HCT116 (cell line): ENCODE results near the gene WDR83. TPM values are rescaled to one million over a fixed set of nuclear protein-coding genes. Genes with fewer than 3 reads are reported as not detected.

Experiments used
- ATAC-seq: fragments of 200-7000 bp; cut with Tn5 transposase; 2 replicates; pipeline ENCODE4 v1.9.1; 2020; ENCODE audit warnings: mild to moderate bottlenecking, moderate library complexity
- BruUV-seq: library from RNA; stranded (reverse); fragments of 400-500 nt; replicated peaks from 2 replicates; lab custom pipeline; 2021; lab: Mats Ljungman, UMichigan
- CTCF ChIA-PET: fragments of 300-600 bp; sonication (Branson Sonifier 250); formaldehyde crosslinking; loops from one replicate; lab custom pipeline; 2021; ENCODE audit warnings: antibody characterized with exemption; lab: Charles Lee
- POLR2A ChIA-PET: fragments of 300-600, 350-600 bp; sonication (Branson Sonifier 250); formaldehyde crosslinking; loops from one replicate; lab custom pipeline; 2021; ENCODE audit warnings: antibody characterized with exemption; lab: Charles Lee
- RAD21 ChIA-PET, 2 experiments: fragments of 300-600 bp; sonication (Branson Sonifier 250); formaldehyde crosslinking; loops; one replicate each; lab custom pipeline; 2023; ENCODE audit warnings: low total read pairs in 2 of 2; ENCODE audit not compliant: uncharacterized antibody in 2 of 2, unreplicated experiment in 2 of 2, low non-redundant PET in 1 of 2; lab: Charles Lee
- DNase-seq: peaks from one replicate; pipeline ENCODE4 v3.0.0-alpha.2; 2010; ENCODE audit warnings: low read depth, low spot score
- H2AFZ ChIP-seq: fragments of 200-600 bp; shearing (Covaris generic), sonication (generic); 2 replicates; pipeline ENCODE4 v1.6.1; 2017; ENCODE audit warnings: low read depth, mixed run types, mixed read lengths, antibody characterized with exemption, low read length; ENCODE audit not compliant: poor library complexity, severe bottlenecking
- H3K27ac ChIP-seq: 2 replicates; pipeline ENCODE4 v1.5.1; 2012; ENCODE audit warnings: low read depth, low read length
- H3K27me3 ChIP-seq: fragments of 200-600 bp; sonication (generic); 2 replicates; pipeline ENCODE4 v1.6.1; 2016; ENCODE audit warnings: mixed run types, low read length, mixed read lengths; ENCODE audit not compliant: insufficient read depth
- H3K36me3 ChIP-seq, 2 experiments: fragments of 200-500 bp in 1 of 2; fragments of 200-600 bp in 1 of 2; sonication (Bioruptor generic) in 1 of 2; sonication (generic) in 1 of 2; 2 replicates each; pipeline versions ENCODE4 v1.5.1 to v1.6.1; 2014 to 2016; ENCODE audit warnings: low read length in 2 of 2, inconsistent platforms in 1 of 2, mixed read lengths in 1 of 2, mixed run types in 1 of 2; ENCODE audit not compliant: insufficient read depth in 2 of 2, control insufficient read depth in 1 of 2
- H3K4me1 ChIP-seq, 2 experiments: fragments of 200-600 bp in 1 of 2; sonication (generic) in 1 of 2; 2 replicates each; pipeline versions ENCODE4 v1.5.1 to v1.6.1; 2012 to 2017; ENCODE audit warnings: low read length in 2 of 2, inconsistent platforms in 1 of 2, mild to moderate bottlenecking in 1 of 2, mixed read lengths in 1 of 2, mixed run types in 1 of 2, moderate library complexity in 1 of 2; ENCODE audit not compliant: insufficient read depth in 2 of 2, control insufficient read depth in 1 of 2
- H3K4me2 ChIP-seq: fragments of 200-600 bp; sonication (generic); 2 replicates; pipeline ENCODE4 v1.6.1; 2017; ENCODE audit warnings: mixed run types, low read length, mixed read lengths
- H3K4me3 ChIP-seq, 2 experiments: fragments of 200-600 bp in 1 of 2; sonication (generic) in 1 of 2; replicated peaks in 1 of 2; 2 replicates each; pipeline ENCODE4 v1.5.1; 2011 to 2016; ENCODE audit warnings: low read length in 2 of 2, control low read depth in 1 of 2, low read depth in 1 of 2, mild to moderate bottlenecking in 1 of 2, mixed read lengths in 1 of 2, mixed run types in 1 of 2
- H3K79me2 ChIP-seq: fragments of 200-600 bp; sonication (generic); 2 replicates; pipeline ENCODE4 v1.6.1; 2017; ENCODE audit warnings: mild to moderate bottlenecking, mixed run types, low read length, moderate library complexity, mixed read lengths; ENCODE audit not compliant: insufficient read depth
- H3K9ac ChIP-seq: fragments of 200-600 bp; sonication (generic); 2 replicates; pipeline ENCODE4 v1.6.1; 2016; ENCODE audit warnings: low read length, mixed read lengths
- H3K9me2 ChIP-seq: fragments of 200-600 bp; sonication (generic), shearing (Covaris generic); 2 replicates; pipeline ENCODE4 v1.6.1; 2017; ENCODE audit warnings: mixed run types, mild to moderate bottlenecking, moderate library complexity; ENCODE audit not compliant: insufficient read depth
- H3K9me3 ChIP-seq, 2 experiments: fragments of 200-500 bp in 1 of 2; fragments of 200-600 bp in 1 of 2; sonication (Bioruptor generic) in 1 of 2; sonication (generic) in 1 of 2; 2 replicates each; pipeline ENCODE4 v1.6.1; 2014 to 2017; ENCODE audit warnings: low read length in 2 of 2, mixed read lengths in 2 of 2, inconsistent platforms in 1 of 2, low read depth in 1 of 2, mild to moderate bottlenecking in 1 of 2, mixed run types in 1 of 2, moderate library complexity in 1 of 2; ENCODE audit not compliant: control insufficient read depth in 1 of 2, insufficient read depth in 1 of 2
- H4K20me1 ChIP-seq: fragments of 200-600 bp; sonication (generic), shearing (Covaris generic); 2 replicates; pipeline ENCODE4 v1.6.1; 2017; ENCODE audit warnings: mixed run types, mild to moderate bottlenecking, moderate library complexity; ENCODE audit not compliant: insufficient read depth
- ATF3 ChIP-seq: IDR thresholded peaks from 2 replicates; pipeline ENCODE4 v1.6.1; 2012
- CBX3 ChIP-seq: IDR thresholded peaks from 2 replicates; pipeline ENCODE4 v1.6.1; 2012; ENCODE audit warnings: low read depth
- CEBPB ChIP-seq: IDR thresholded peaks from 2 replicates; pipeline ENCODE4 v1.6.1; 2012; ENCODE audit warnings: low read depth
- EGR1 ChIP-seq: IDR thresholded peaks from 2 replicates; pipeline ENCODE4 v1.6.1; 2012; ENCODE audit warnings: low read depth
- ELF1 ChIP-seq: IDR thresholded peaks from 2 replicates; pipeline ENCODE4 v1.6.1; 2012; ENCODE audit warnings: low read depth, borderline replicate concordance
- EZH2 ChIP-seq: fragments of 200-600 bp; sonication (generic); IDR thresholded peaks from 2 replicates; pipeline ENCODE4 v1.6.1; 2017; ENCODE audit warnings: antibody characterized with exemption, mixed run types
- EZH2phosphoT487 ChIP-seq: fragments of 200-600 bp; IDR thresholded peaks from 2 replicates; pipeline ENCODE4 v1.6.1; 2018; ENCODE audit warnings: antibody characterized with exemption, borderline replicate concordance
- FOSL1 ChIP-seq: IDR thresholded peaks from 2 replicates; pipeline ENCODE4 v1.6.1; 2012; ENCODE audit warnings: low read depth
- JUND ChIP-seq: IDR thresholded peaks from 2 replicates; pipeline ENCODE4 v1.6.1; 2012
- MAX ChIP-seq: IDR thresholded peaks from 2 replicates; pipeline ENCODE4 v1.6.1; 2012
- POLR2A ChIP-seq: IDR thresholded peaks from 2 replicates; pipeline ENCODE4 v1.7.0; 2011; ENCODE audit warnings: borderline replicate concordance; ENCODE audit not compliant: insufficient read depth, insufficient read length; ENCODE audit errors: extremely low read depth
- RAD21 ChIP-seq: IDR thresholded peaks from 2 replicates; pipeline ENCODE4 v1.6.1; 2012; ENCODE audit warnings: low read depth, mild to moderate bottlenecking
- REST ChIP-seq: IDR thresholded peaks from 2 replicates; pipeline ENCODE4 v1.6.1; 2012; ENCODE audit warnings: low read depth
- SIN3A ChIP-seq: IDR thresholded peaks from 2 replicates; pipeline ENCODE4 v1.6.1; 2012; ENCODE audit warnings: low read depth
- SP1 ChIP-seq: IDR thresholded peaks from 2 replicates; pipeline ENCODE4 v1.6.1; 2012; ENCODE audit warnings: low read depth
- SRF ChIP-seq: IDR thresholded peaks from 2 replicates; pipeline ENCODE4 v1.6.1; 2012; ENCODE audit warnings: low read depth
- TCF7L2 ChIP-seq: IDR thresholded peaks from 2 replicates; pipeline ENCODE4 v1.7.0; 2011; ENCODE audit warnings: borderline replicate concordance, inconsistent platforms; ENCODE audit not compliant: insufficient read depth, insufficient read length; ENCODE audit errors: extremely low read depth
- YY1 ChIP-seq: IDR thresholded peaks from 2 replicates; pipeline ENCODE4 v1.6.1; 2011; ENCODE audit warnings: low read length, low read depth, moderate library complexity, mild to moderate bottlenecking; ENCODE audit not compliant: insufficient replicate concordance; ENCODE audit errors: extremely low read depth
- ZFX ChIP-seq: fragments of 450-650 bp; IDR thresholded peaks from 2 replicates; pipeline ENCODE4 v1.6.1; 2017
- ZNF274 ChIP-seq: fragments of 200-500 bp; sonication (Bioruptor generic); IDR thresholded peaks from 2 replicates; pipeline ENCODE4 v1.6.1; 2014; ENCODE audit warnings: mild to moderate bottlenecking, low read depth, low read length, inconsistent platforms
- intact Hi-C: fragments of 100-400 bp; cut with micrococcal nuclease; formaldehyde crosslinking; loops from 2 replicates; pipeline ENCODE4 v1.10.0; 2022
- total RNA-seq: library from RNA; stranded (reverse); gene quantifications from one replicate; pipeline ENCODE4 v1.2.1, GENCODE V29; 2021; ENCODE audit not compliant: unreplicated experiment
- TF ChIP-seq, protein P1 (sequence below): IDR thresholded peaks from 2 replicates; pipeline ENCODE4 v1.6.1; 2011; ENCODE audit warnings: mild to moderate bottlenecking, low read length, moderate library complexity; ENCODE audit not compliant: insufficient replicate concordance; ENCODE audit errors: extremely low read depth

Gene WDR83
- total RNA-seq, 1 experiment from 2014 or later = 20.1 TPM

DNA sequence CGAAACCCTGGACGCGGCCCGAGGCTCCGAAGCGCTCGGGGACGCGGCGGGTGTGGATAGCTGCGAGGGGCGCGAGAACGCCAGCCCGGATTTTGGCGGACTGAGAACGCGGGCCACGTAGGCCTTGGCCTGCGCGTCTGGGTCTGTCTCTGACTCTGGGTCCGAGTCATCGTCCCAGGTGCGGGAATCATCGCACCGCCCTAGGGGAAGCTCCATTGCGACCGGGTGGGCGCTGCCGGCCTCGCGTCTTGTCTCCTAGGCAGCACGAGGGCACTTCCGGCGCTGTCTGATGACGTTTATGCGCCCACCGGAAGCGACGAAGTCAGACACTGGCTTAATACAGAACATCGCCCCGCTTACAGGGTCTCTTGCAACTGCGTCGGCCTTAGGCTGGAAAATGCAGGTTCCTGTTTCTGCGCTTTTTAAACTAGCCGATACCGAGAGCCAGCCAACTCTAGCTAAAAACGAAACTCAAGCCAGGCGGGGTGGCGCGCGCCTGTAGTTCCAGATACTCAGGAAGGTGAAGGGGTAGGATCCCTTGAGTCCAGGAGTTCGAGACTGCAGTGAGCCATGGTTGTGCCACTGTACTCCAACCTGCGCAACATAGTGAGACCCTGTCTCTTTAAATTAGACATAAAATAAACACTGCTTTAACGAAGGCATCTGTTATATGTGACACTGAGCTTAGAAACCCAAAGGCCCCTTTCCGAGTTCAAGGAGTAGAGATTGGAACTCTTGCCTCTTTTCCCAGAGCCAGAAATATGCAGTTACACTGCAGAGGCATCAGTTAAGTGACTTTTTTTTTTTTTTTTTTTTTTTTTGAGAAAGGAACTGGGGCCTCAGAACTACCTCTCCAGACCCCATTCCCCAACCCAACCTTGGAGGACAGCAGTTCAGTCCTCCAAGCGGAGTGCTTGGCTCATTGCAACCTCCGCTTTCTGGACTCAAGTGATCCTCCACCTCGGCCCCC is 30.0 kb downstream of the WDR83 start, which contains the start of gene FBXW9:
Gene FBXW9 (minus strand): TSS at position 266 of the 970 bp plus-strand sequence. CDS start 50 bp downstream, at position 216.
- peak; percentile 88 for ATAC-seq
- intact Hi-C loops = no loop called here
- Histone ChIP-seq H4K20me1 (no peaks in the 10 kb centered on the region), H3K9ac (peak within 1 kb of the TSS; percentile 90), H3K36me3 (peaks cover 18 to 23% of the 10 kb centered on the region in 2 experiments; a peak in 3 of 4 replicates), H2AFZ (no peak within 1 kb of the TSS), H3K79me2 (peaks cover 10% of the 10 kb centered on the region; the same call in 1 of the 2 replicates), H3K9me2 (no peaks in the 10 kb centered on the region), H3K27me3 (no peaks in the 10 kb centered on the region), H3K4me2 (peak within 1 kb of the TSS; percentile 93), H3K9me3 (no peaks in the 10 kb centered on the region), H3K4me1 (peaks cover 9 to 23% of the 10 kb centered on the region in 2 experiments; a peak in 3 of 4 replicates), H3K27ac (peak within 1 kb of the TSS; percentile 53), H3K4me3 (peak within 1 kb of the TSS; percentile 88 to 92)
- POLR2A ChIA-PET = interaction anchor here (0.6 to 1.6 kb wide), 4 partner anchors 15 to 118 kb away, joined by 3 to 8 read pairs (median 3); partner anchors contain the start of gene DHPS
- DNase-seq = peak; percentile 91
- BruUV-seq = TSS peak; percentile 99
- RAD21 ChIA-PET = interaction anchor here in 1 of 2 experiments (0.7 kb wide), 1 partner anchor 95 kb away, joined by 3 read pairs; the partner anchor contains the start of gene JUNB
- CTCF ChIA-PET = no interaction called here
- TF ChIP-seq CBX3 (no peak), REST (no peak), EGR1 (no peak), TCF7L2 (no peak), EZH2 (no peak), ZFX (peak; percentile 58; the same call in 1 of the 2 replicates), ZNF274 (no peak), FOSL1 (no peak), POLR2A (peak; percentile 71), ATF3 (no peak), ELF1 (no peak; the same call in 1 of the 2 replicates), MAX (peak; percentile 89), SP1 (no peak), CEBPB (no peak), JUND (no peak), YY1 (peak; percentile 56), SRF (peak; percentile 96), SIN3A (peak; percentile 97), RAD21 (no peak), EZH2phosphoT487 (no peak)
- TF ChIP-seq, protein P1, sequence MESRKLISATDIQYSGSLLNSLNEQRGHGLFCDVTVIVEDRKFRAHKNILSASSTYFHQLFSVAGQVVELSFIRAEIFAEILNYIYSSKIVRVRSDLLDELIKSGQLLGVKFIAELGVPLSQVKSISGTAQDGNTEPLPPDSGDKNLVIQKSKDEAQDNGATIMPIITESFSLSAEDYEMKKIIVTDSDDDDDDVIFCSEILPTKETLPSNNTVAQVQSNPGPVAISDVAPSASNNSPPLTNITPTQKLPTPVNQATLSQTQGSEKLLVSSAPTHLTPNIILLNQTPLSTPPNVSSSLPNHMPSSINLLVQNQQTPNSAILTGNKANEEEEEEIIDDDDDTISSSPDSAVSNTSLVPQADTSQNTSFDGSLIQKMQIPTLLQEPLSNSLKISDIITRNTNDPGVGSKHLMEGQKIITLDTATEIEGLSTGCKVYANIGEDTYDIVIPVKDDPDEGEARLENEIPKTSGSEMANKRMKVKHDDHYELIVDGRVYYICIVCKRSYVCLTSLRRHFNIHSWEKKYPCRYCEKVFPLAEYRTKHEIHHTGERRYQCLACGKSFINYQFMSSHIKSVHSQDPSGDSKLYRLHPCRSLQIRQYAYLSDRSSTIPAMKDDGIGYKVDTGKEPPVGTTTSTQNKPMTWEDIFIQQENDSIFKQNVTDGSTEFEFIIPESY = no peak
